ENCODE measurements around the gene F5. TPM values are rescaled to one million over a fixed set of nuclear protein-coding genes. Genes with fewer than 3 reads are reported as not detected.

The F5 gene
- total RNA-seq, 4 donors from 2014 or later: 0.32 to 0.82 (median 0.37) TPM; not detected in 1

DNA sequence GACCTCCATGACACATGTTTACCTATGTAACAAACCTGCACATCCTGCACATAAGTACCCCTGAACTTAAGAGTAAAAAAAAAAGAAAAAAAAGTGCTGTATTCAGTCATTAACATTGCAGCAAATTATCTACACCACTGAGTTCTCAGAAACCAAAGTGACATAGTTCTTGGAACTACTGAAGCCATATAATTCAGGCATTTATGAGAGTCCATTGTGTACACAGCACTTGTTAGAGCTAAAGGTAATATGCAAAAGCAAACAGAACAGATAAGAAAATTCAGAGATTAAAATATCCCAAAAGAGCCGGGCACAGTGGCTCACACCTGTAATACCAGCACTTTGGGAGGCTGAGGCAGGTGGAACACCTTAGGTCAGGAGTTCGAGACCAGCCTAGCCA is 38.0 kb downstream of the F5 start:
- 46% methylated on average over 2 of the region's 2 CpGs; no CpG with 5 or more reads in 1 of the 2 donors for WGBS, 2 donors (ENCODE audit: low coverage in 1 of 2)
- DNase-seq: no peak
- intact Hi-C loops (cut with DNase I; ENCODE audit: low total_unique reads): no loop called here

DNA sequence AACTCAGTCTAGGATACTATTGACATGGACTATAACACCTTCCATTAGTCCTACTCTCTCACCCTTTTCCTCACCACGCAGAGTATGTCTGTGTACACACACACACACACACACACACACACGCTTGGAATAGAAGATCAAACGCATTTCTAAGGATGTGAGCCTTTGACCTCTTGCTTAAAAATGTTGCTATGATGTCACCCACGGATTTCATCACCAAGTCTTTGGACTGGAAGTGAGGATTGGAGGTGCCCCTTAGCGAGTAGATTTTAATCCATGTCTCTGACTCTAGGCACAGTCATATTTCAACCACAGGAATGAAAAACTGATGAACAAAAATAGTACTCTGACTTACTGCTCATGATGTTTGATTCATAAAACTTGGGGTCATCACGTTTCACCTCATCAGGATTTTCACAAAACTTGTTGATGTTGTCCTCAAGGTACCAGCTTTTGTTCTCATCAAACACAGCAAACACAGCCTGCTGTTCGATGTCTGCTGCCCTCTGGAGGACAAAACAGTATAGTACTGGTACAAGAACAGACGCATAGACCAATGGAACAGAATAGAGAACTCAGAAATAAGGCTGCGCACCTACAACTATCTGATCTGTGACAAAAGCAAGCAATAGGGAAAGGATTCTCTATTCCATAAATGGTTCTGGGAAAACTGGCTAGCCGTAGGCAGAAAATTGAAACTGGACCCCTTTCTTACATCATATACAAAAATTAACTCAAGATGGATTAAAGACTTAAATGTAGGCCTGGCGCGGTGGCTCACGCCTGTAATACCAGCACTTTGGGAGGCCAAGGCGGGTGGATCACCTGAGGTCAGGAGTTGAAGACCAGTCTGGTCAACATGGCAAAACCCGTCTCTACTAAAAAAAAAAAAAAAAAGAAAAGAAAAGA is 39.9 kb downstream of the F5 start:
- in situ Hi-C loops (cut with MboI; ENCODE audit: low pct_ligation_motif_present in 1 of 4, low pct_unique_long_range_greater_than_20kb in 1 of 4, low sequenced_read_pairs in 3 of 4): loop anchor here in 3 of 4 donors (5.0 to 25.0 kb wide), 5 partner anchors 62 to 162 kb away; partner anchors contain the start of gene SLC19A2 (in 1 of the 3)

More for the DNA sequence above, 38.0 kb downstream of the F5 start:
- Histone ChIP-seq H3K4me1 (peaks cover 0 to 10% (median 0%) of the 10 kb centered on the region in 4 donors), H3K4me3 (no peak overlapping the region), H3K27me3 (no peaks in the 10 kb centered on the region), H3K36me3 (no peaks in the 10 kb centered on the region), H3K27ac (no peak overlapping the region), H3K9me3 (no peaks in the 10 kb centered on the region)
- TF ChIP-seq POLR2AphosphoS5 (IDR thresholded peaks at IDR 0.05) (no peak), EP300 (IDR thresholded peaks at IDR 0.05; ENCODE audit: low read depth) (no peak), POLR2A (IDR thresholded peaks at IDR 0.05) (no peak)
- TF ChIP-seq, protein P1, sequence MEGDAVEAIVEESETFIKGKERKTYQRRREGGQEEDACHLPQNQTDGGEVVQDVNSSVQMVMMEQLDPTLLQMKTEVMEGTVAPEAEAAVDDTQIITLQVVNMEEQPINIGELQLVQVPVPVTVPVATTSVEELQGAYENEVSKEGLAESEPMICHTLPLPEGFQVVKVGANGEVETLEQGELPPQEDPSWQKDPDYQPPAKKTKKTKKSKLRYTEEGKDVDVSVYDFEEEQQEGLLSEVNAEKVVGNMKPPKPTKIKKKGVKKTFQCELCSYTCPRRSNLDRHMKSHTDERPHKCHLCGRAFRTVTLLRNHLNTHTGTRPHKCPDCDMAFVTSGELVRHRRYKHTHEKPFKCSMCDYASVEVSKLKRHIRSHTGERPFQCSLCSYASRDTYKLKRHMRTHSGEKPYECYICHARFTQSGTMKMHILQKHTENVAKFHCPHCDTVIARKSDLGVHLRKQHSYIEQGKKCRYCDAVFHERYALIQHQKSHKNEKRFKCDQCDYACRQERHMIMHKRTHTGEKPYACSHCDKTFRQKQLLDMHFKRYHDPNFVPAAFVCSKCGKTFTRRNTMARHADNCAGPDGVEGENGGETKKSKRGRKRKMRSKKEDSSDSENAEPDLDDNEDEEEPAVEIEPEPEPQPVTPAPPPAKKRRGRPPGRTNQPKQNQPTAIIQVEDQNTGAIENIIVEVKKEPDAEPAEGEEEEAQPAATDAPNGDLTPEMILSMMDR (IDR thresholded peaks at IDR 0.05): no peak
- in situ Hi-C loops (cut with MboI; ENCODE audit: low pct_ligation_motif_present in 1 of 4, low pct_unique_long_range_greater_than_20kb in 1 of 4, low sequenced_read_pairs in 3 of 4): loop anchor here in 3 of 4 donors (5.0 to 25.0 kb wide), 5 partner anchors 63 to 163 kb away; partner anchors contain the start of gene SLC19A2 (in 1 of the 3)

DNA sequence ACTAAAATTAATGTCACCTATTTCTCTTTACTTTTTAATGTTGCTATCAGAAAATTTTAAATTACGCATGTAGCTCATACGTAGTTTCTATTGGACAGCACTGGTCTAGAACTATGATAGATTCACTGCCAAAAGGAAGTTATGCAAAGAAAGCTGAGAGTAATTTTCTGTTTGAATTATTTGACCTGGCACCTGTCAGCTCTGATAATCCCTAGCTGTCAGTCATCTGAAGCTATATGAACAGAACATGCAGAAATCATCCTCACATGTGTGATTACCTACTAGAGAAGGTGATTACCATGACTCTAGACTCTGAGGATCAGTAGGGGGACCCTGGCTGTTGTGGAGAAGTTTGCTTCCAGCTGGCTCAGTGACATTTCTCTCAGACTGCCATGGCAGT is 40.8 kb downstream of the F5 start:
- H3K4me3 ChIP-seq: no peak overlapping the region
- no peak overlapping the region for H3K27ac ChIP-seq
- WGBS, 2 donors (ENCODE audit: low coverage in 1 of 2): 62 to 81% methylated on average over 2 of the region's 2 CpGs
- peaks cover 0 to 10% (median 0%) of the 10 kb centered on the region in 4 donors for H3K4me1 ChIP-seq
- in situ Hi-C loops (cut with MboI; ENCODE audit: low pct_ligation_motif_present in 1 of 4, low pct_unique_long_range_greater_than_20kb in 1 of 4, low sequenced_read_pairs in 3 of 4): loop anchor here in 3 of 4 donors (5.0 to 25.0 kb wide), 5 partner anchors 61 to 161 kb away; partner anchors contain the start of gene SLC19A2 (in 1 of the 3)
- no peak for DNase-seq
- intact Hi-C loops (cut with DNase I; ENCODE audit: low total_unique reads): no loop called here
- no peaks in the 10 kb centered on the region for H3K36me3 ChIP-seq
- H3K27me3 ChIP-seq: no peaks in the 10 kb centered on the region
- no peaks in the 10 kb centered on the region for H3K9me3 ChIP-seq
- TF ChIP-seq EP300 (IDR thresholded peaks at IDR 0.05; ENCODE audit: low read depth): no peak
- TF ChIP-seq, protein P1 (IDR thresholded peaks at IDR 0.05): no peak
- no peak for TF ChIP-seq POLR2A (IDR thresholded peaks at IDR 0.05)
- no peak for TF ChIP-seq POLR2AphosphoS5 (IDR thresholded peaks at IDR 0.05)

More for the DNA sequence above, 39.9 kb downstream of the F5 start:
- no peak overlapping the region for H3K4me3 ChIP-seq
- WGBS, 2 donors (ENCODE audit: low coverage in 1 of 2): 46 to 50% methylated on average over 3 to 15 of the region's 15 CpGs
- peak; percentile 47 for DNase-seq
- intact Hi-C loops (cut with DNase I; ENCODE audit: low total_unique reads): no loop called here
- TF ChIP-seq POLR2A (IDR thresholded peaks at IDR 0.05) (no peak), POLR2AphosphoS5 (IDR thresholded peaks at IDR 0.05) (no peak), EP300 (IDR thresholded peaks at IDR 0.05; ENCODE audit: low read depth) (no peak)
- TF ChIP-seq, protein P1 (IDR thresholded peaks at IDR 0.05): peak; percentile 72 to 87 (median 79)
- no peaks in the 10 kb centered on the region for H3K36me3 ChIP-seq
- H3K9me3 ChIP-seq: no peaks in the 10 kb centered on the region
- H3K4me1 ChIP-seq: peaks cover 0 to 10% (median 0%) of the 10 kb centered on the region in 4 donors
- H3K27ac ChIP-seq: no peak overlapping the region
- H3K27me3 ChIP-seq: no peaks in the 10 kb centered on the region
